ENCODE data around the gene CXorf49B.
"Not testable (repeated sequence)": the region's sequence is repeated elsewhere in the genome, so short reads cannot be mapped to it uniquely, and the experiment has no call there.

- TF ChIP-seq, protein P1, sequence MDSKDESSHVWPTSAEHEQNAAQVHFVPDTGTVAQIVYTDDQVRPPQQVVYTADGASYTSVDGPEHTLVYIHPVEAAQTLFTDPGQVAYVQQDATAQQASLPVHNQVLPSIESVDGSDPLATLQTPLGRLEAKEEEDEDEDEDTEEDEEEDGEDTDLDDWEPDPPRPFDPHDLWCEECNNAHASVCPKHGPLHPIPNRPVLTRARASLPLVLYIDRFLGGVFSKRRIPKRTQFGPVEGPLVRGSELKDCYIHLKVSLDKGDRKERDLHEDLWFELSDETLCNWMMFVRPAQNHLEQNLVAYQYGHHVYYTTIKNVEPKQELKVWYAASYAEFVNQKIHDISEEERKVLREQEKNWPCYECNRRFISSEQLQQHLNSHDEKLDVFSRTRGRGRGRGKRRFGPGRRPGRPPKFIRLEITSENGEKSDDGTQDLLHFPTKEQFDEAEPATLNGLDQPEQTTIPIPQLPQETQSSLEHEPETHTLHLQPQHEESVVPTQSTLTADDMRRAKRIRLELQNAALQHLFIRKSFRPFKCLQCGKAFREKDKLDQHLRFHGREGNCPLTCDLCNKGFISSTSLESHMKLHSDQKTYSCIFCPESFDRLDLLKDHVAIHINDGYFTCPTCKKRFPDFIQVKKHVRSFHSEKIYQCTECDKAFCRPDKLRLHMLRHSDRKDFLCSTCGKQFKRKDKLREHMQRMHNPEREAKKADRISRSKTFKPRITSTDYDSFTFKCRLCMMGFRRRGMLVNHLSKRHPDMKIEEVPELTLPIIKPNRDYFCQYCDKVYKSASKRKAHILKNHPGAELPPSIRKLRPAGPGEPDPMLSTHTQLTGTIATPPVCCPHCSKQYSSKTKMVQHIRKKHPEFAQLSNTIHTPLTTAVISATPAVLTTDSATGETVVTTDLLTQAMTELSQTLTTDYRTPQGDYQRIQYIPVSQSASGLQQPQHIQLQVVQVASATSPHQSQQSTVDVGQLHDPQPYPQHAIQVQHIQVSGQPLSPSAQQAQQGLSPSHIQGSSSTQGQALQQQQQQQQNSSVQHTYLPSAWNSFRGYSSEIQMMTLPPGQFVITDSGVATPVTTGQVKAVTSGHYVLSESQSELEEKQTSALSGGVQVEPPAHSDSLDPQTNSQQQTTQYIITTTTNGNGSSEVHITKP (IDR thresholded peaks at IDR 0.05; ENCODE audit: partially characterized antibody): not testable (repeated sequence)
- not testable (repeated sequence) for TF ChIP-seq SMAD1 (IDR thresholded peaks at IDR 0.05; ENCODE audit: low read depth, low read length, partially characterized antibody); BRD9 (IDR thresholded peaks at IDR 0.05; ENCODE audit: low read depth, partially characterized antibody); PHTF2 (CRISPR knock-in tag; IDR thresholded peaks at IDR 0.05); SIN3B (IDR thresholded peaks at IDR 0.05; ENCODE audit: low read depth); ZNF274 (IDR thresholded peaks at IDR 0.05; ENCODE audit: borderline replicate concordance, low read depth, low read length); POLR2A (conservative IDR thresholded peaks at IDR 0.05)
- TF ChIP-seq, protein P2, sequence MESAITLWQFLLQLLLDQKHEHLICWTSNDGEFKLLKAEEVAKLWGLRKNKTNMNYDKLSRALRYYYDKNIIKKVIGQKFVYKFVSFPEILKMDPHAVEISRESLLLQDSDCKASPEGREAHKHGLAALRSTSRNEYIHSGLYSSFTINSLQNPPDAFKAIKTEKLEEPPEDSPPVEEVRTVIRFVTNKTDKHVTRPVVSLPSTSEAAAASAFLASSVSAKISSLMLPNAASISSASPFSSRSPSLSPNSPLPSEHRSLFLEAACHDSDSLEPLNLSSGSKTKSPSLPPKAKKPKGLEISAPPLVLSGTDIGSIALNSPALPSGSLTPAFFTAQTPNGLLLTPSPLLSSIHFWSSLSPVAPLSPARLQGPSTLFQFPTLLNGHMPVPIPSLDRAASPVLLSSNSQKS (CRISPR knock-in tag; IDR thresholded peaks at IDR 0.05): not testable (repeated sequence)
These were observed 4.0 kb downstream of the CXorf49B start for GRCh38 chrX:71767134-71767533.
